HepG2 (cell line): ENCODE results near the gene JMJD8. TPM values are rescaled to one million over a fixed set of nuclear protein-coding genes. Genes with fewer than 3 reads are reported as not detected.
A peak's percentile ranks its signal among the peaks of the same experiment; 100 is the strongest.

Experiments used
- AKAP8 ChIP-seq: sonication (generic); formaldehyde crosslinking; IDR thresholded peaks from 2 replicates; pipeline ENCODE4 v1.5.1; 2020; ENCODE audit warnings: mild to moderate bottlenecking, missing genetic modification reagents
- CSRNP1 ChIP-seq: sonication (generic); formaldehyde crosslinking; IDR thresholded peaks from 2 replicates; pipeline ENCODE4 v1.8.1; 2023; ENCODE audit warnings: mild to moderate bottlenecking, missing genetic modification reagents
- ELF4 ChIP-seq: sonication (generic); formaldehyde crosslinking; IDR thresholded peaks from 2 replicates; pipeline ENCODE4 v1.5.0; 2020; ENCODE audit warnings: missing genetic modification reagents, mild to moderate bottlenecking, moderate library complexity, borderline replicate concordance
- GABPB1 ChIP-seq: IDR thresholded peaks from 2 replicates; pipeline ENCODE4 v1.6.1; 2016; ENCODE audit warnings: mild to moderate bottlenecking, missing genetic modification reagents, moderate library complexity, missing compliant biosample characterization
- POLR2AphosphoS5 ChIP-seq: IDR thresholded peaks from 2 replicates; pipeline ENCODE4 v1.6.1; 2012; ENCODE audit warnings: low read depth, low read length
- SETDB1 ChIP-seq: sonication (generic); formaldehyde crosslinking; IDR thresholded peaks from 2 replicates; pipeline ENCODE4 v1.5.1; 2020; ENCODE audit warnings: missing genetic modification reagents, mild to moderate bottlenecking, borderline replicate concordance
- SP4 ChIP-seq: sonication (generic); formaldehyde crosslinking; IDR thresholded peaks from 2 replicates; pipeline ENCODE4 v1.8.1; 2023; ENCODE audit warnings: mild to moderate bottlenecking, missing genetic modification reagents
- SPEN ChIP-seq: sonication (generic); formaldehyde crosslinking; IDR thresholded peaks from 2 replicates; pipeline ENCODE4 v1.5.1; 2020; ENCODE audit warnings: low read depth, mild to moderate bottlenecking, missing genetic modification reagents
- ZBTB42 ChIP-seq: sonication (generic); formaldehyde crosslinking; IDR thresholded peaks from 2 replicates; pipeline ENCODE4 v1.5.0; 2020; ENCODE audit warnings: mild to moderate bottlenecking, missing genetic modification reagents
- ZBTB7B ChIP-seq: sonication (generic); formaldehyde crosslinking; IDR thresholded peaks from 2 replicates; pipeline ENCODE4 v1.4.0; 2020; ENCODE audit warnings: missing genetic modification reagents
- ZFP82 ChIP-seq: sonication (generic); formaldehyde crosslinking; IDR thresholded peaks from 2 replicates; pipeline ENCODE4 v1.5.1; 2020; ENCODE audit warnings: mild to moderate bottlenecking, missing genetic modification reagents, borderline replicate concordance
- ZNF263 ChIP-seq: sonication (generic); formaldehyde crosslinking; IDR thresholded peaks from 2 replicates; pipeline ENCODE4 v1.4.0; 2020; ENCODE audit warnings: missing genetic modification reagents
- ZNF776 ChIP-seq: sonication (generic); formaldehyde crosslinking; IDR thresholded peaks from 2 replicates; pipeline ENCODE4 v1.4.0; 2020; ENCODE audit warnings: mild to moderate bottlenecking, missing genetic modification reagents
- ZNF777 ChIP-seq: sonication (generic); formaldehyde crosslinking; IDR thresholded peaks from 2 replicates; pipeline ENCODE4 v1.4.0; 2020; ENCODE audit warnings: missing genetic modification reagents
- ZSCAN9 ChIP-seq: IDR thresholded peaks from 2 replicates; pipeline ENCODE4 v1.6.1; 2016; ENCODE audit warnings: borderline replicate concordance
- polyA plus RNA-seq, 8 experiments: library from polyadenylated mRNA; depleted of rRNA in 3 of 8; stranded (reverse) in 7 of 8; unstranded in 1 of 8; fragments of >200 nt; fragmentation: Illumina TruSeq in 4 of 8; extraction: Trizol in 4 of 8; gene quantifications; 2 replicates each; pipeline versions ENCODE4 v1.2.1 to v1.2.3, GENCODE V29; 2011 to 2016; ENCODE audit warnings: low read depth in 4 of 8, missing spikeins in 1 of 8, mixed read lengths in 1 of 8; ENCODE audit not compliant: insufficient read depth in 1 of 8
- total RNA-seq, 5 experiments: library from RNA; depleted of rRNA; stranded (reverse); fragments of >200 nt; fragmentation: Illumina TruSeq; extraction: Trizol; gene quantifications; 2 replicates each; pipeline ENCODE4 v1.2.3, GENCODE V29; 2016; ENCODE audit warnings: low read depth in 1 of 5
- TF ChIP-seq, protein P1 (sequence below): sonication (generic); formaldehyde crosslinking; IDR thresholded peaks from one replicate; pipeline ENCODE4 v1.5.1; 2020; ENCODE audit warnings: mild to moderate bottlenecking, missing genetic modification reagents; ENCODE audit errors: not compliant biosample characterization
- TF ChIP-seq, protein P2 (sequence below): sonication (generic); formaldehyde crosslinking; IDR thresholded peaks from 2 replicates; pipeline ENCODE4 v1.5.0; 2020; ENCODE audit warnings: mild to moderate bottlenecking, missing genetic modification reagents, moderate library complexity

Gene JMJD8
- total and polyA plus RNA-seq, 2 of the 13 experiments (the other 11 are each of a cell fraction or from before 2014, with no cell fraction given) = 2.6 to 11.8 TPM

DNA sequence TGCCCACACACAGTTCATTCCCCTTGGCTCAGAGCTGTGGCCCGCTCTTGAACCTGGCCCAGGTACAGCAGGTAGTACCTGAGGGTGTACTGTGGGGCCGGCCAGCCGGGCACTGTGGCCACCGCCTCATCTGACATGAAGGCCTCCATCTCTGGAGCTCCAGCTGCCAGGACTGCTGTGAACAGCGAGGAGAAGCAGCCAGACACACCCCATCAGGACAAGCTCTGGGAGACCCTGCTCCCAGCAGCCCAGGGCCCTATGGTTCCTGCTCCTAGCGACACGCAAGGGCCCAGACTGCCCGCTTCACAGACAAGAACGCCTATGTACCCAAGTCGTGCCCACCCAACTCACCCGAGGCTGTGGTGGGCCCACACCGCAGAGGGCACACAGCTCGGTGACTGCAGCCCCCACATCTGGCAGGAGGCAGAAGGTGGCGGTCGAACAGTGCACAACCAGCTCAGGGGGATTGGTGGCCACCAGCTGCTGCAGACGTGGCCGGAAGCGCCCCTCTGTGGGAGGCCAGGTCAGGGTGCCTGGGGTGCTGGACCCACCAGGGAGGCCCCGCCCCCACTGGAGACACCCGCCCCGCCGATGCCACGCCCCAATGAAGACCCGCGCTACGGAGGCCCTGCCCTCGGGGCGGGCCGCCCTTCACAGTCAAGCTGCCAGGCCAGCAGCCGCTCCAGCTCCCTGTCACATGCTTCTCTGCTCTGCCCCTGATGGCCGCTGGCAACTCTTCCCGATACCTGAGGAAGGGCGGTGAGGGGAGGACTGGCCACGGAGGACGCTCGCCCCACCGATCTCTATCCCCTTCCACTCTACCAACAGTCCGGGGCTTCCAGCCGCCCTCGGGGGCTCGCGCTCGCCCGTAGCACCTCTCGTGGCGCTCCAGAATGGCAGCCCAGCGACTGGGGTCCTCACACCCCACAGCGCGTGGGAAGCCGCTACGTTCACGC, 5.0 kb downstream of the JMJD8 start (continued):
- 0 out of 2 replicates have a peak, but pooled peaks have one; percentile 48 for TF ChIP-seq CSRNP1 (CRISPR knock-in tag)
- peak; percentile 81 for TF ChIP-seq ZBTB7B (CRISPR knock-in tag)
- peak; percentile 59 for TF ChIP-seq ZNF776 (CRISPR knock-in tag)
- no peak for TF ChIP-seq SETDB1 (CRISPR knock-in tag)
- TF ChIP-seq, protein P1, sequence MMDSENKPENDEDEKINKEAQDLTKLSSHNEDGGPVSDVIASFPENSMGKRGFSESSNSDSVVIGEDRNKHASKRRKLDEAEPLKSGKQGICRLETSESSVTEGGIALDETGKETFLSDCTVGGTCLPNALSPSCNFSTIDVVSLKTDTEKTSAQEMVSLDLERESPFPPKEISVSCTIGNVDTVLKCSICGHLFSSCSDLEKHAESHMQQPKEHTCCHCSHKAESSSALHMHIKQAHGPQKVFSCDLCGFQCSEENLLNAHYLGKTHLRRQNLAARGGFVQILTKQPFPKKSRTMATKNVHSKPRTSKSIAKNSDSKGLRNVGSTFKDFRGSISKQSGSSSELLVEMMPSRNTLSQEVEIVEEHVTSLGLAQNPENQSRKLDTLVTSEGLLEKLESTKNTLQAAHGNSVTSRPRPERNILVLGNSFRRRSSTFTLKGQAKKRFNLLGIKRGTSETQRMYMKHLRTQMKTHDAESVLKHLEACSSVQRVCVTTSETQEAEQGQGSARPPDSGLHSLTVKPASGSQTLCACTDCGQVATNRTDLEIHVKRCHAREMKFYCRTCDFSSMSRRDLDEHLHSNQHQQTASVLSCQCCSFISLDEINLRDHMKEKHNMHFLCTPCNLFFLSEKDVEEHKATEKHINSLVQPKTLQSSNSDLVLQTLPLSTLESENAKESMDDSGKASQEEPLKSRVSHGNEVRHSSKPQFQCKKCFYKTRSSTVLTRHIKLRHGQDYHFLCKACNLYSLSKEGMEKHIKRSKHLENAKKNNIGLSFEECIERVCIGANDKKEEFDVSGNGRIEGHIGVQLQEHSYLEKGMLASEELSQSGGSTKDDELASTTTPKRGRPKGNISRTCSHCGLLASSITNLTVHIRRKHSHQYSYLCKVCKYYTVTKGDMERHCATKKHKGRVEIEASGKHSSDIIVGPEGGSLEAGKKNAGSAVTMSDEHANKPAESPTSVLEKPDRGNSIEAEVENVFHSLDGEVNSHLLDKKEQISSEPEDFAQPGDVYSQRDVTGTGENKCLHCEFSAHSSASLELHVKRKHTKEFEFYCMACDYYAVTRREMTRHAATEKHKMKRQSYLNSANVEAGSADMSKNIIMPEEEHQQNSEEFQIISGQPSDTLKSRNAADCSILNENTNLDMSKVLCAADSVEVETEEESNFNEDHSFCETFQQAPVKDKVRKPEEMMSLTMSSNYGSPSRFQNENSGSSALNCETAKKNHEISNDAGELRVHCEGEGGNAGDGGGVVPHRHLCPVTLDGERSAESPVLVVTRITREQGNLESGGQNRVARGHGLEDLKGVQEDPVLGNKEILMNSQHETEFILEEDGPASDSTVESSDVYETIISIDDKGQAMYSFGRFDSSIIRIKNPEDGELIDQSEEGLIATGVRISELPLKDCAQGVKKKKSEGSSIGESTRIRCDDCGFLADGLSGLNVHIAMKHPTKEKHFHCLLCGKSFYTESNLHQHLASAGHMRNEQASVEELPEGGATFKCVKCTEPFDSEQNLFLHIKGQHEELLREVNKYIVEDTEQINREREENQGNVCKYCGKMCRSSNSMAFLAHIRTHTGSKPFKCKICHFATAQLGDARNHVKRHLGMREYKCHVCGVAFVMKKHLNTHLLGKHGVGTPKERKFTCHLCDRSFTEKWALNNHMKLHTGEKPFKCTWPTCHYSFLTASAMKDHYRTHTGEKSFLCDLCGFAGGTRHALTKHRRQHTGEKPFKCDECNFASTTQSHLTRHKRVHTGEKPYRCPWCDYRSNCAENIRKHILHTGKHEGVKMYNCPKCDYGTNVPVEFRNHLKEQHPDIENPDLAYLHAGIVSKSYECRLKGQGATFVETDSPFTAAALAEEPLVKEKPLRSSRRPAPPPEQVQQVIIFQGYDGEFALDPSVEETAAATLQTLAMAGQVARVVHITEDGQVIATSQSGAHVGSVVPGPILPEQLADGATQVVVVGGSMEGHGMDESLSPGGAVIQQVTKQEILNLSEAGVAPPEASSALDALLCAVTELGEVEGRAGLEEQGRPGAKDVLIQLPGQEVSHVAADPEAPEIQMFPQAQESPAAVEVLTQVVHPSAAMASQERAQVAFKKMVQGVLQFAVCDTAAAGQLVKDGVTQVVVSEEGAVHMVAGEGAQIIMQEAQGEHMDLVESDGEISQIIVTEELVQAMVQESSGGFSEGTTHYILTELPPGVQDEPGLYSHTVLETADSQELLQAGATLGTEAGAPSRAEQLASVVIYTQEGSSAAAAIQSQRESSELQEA (CRISPR knock-in tag) = peak; percentile 65
- TF ChIP-seq ZNF263 (CRISPR knock-in tag) = peak; percentile 58
- peak; percentile 25; the same call in 1 of the 2 replicates for TF ChIP-seq ZSCAN9 (CRISPR knock-in tag)
- TF ChIP-seq ZBTB42 = peak; percentile 41; the same call in 1 of the 2 replicates
- TF ChIP-seq AKAP8 (CRISPR knock-in tag) = 0 out of 2 replicates have a peak, but pooled peaks have one; percentile 2
- peak; percentile 82 for TF ChIP-seq SP4
- TF ChIP-seq GABPB1 = peak; percentile 82
- no peak for TF ChIP-seq ZNF777 (CRISPR knock-in tag)
- peak; percentile 76 for TF ChIP-seq SPEN (CRISPR knock-in tag)
- TF ChIP-seq ELF4 = no peak
- TF ChIP-seq, protein P2, sequence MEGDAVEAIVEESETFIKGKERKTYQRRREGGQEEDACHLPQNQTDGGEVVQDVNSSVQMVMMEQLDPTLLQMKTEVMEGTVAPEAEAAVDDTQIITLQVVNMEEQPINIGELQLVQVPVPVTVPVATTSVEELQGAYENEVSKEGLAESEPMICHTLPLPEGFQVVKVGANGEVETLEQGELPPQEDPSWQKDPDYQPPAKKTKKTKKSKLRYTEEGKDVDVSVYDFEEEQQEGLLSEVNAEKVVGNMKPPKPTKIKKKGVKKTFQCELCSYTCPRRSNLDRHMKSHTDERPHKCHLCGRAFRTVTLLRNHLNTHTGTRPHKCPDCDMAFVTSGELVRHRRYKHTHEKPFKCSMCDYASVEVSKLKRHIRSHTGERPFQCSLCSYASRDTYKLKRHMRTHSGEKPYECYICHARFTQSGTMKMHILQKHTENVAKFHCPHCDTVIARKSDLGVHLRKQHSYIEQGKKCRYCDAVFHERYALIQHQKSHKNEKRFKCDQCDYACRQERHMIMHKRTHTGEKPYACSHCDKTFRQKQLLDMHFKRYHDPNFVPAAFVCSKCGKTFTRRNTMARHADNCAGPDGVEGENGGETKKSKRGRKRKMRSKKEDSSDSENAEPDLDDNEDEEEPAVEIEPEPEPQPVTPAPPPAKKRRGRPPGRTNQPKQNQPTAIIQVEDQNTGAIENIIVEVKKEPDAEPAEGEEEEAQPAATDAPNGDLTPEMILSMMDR (CRISPR knock-in tag) = peak; percentile 45; the same call in 1 of the 2 replicates
- TF ChIP-seq POLR2AphosphoS5 = peak; percentile 71
- no peak for TF ChIP-seq ZFP82 (CRISPR knock-in tag)
